DND-41 (cell line): ENCODE data around the gene ARL13B.

Experiments
- ATAC-seq: fragments of 200-7000 bp; cut with Tn5 transposase; 3 replicates; pipeline ENCODE4 v1.9.1; 2021; ENCODE audit warnings: low read depth; ENCODE audit not compliant: insufficient read depth
- DNase-seq: peaks from one replicate; pipeline ENCODE4 v3.0.0-alpha.2; 2020
- H2AFZ ChIP-seq: 2 replicates; pipeline ENCODE4 v1.6.0; 2012; ENCODE audit warnings: low read depth, low read length
- H3K27ac ChIP-seq: 2 replicates; pipeline ENCODE4 v1.5.1; 2012; ENCODE audit warnings: low read length, inconsistent platforms
- H3K27me3 ChIP-seq: fragments of 200-600 bp; sonication (generic); 2 replicates; pipeline ENCODE4 v1.6.0; 2012; ENCODE audit warnings: low read length, mild to moderate bottlenecking, inconsistent platforms; ENCODE audit not compliant: insufficient read depth, poor library complexity
- H3K36me3 ChIP-seq: 2 replicates; pipeline ENCODE4 v1.5.1; 2012; ENCODE audit warnings: low read length, inconsistent platforms; ENCODE audit not compliant: insufficient read depth
- H3K4me1 ChIP-seq: 2 replicates; pipeline ENCODE4 v1.5.1; 2012; ENCODE audit warnings: mild to moderate bottlenecking, low read length; ENCODE audit not compliant: insufficient read depth
- H3K4me2 ChIP-seq: 2 replicates; pipeline ENCODE4 v1.6.0; 2012; ENCODE audit warnings: mild to moderate bottlenecking, moderate library complexity, low read length, inconsistent platforms; ENCODE audit not compliant: insufficient read depth
- H3K4me3 ChIP-seq, 2 experiments: fragments of 200-600 bp in 1 of 2; shearing (Covaris generic) in 1 of 2; 2 replicates each; pipeline ENCODE4 v1.5.1; 2012 to 2016; ENCODE audit warnings: inconsistent platforms in 2 of 2, low read length in 2 of 2, mild to moderate bottlenecking in 2 of 2, low read depth in 1 of 2, moderate library complexity in 1 of 2
- H3K79me2 ChIP-seq: 2 replicates; pipeline ENCODE4 v1.6.0; 2012; ENCODE audit warnings: low read length, inconsistent platforms; ENCODE audit not compliant: insufficient read depth
- H3K9ac ChIP-seq: 2 replicates; pipeline ENCODE4 v1.6.0; 2012; ENCODE audit warnings: low read depth, mild to moderate bottlenecking, inconsistent platforms, low read length, moderate library complexity
- H3K9me3 ChIP-seq: 2 replicates; pipeline ENCODE4 v1.5.1; 2012; ENCODE audit warnings: low read length, moderate library complexity, mild to moderate bottlenecking, inconsistent platforms; ENCODE audit not compliant: insufficient read depth, severe bottlenecking
- H4K20me1 ChIP-seq: 2 replicates; pipeline ENCODE4 v1.6.0; 2012; ENCODE audit warnings: low read length; ENCODE audit not compliant: insufficient read depth
- CTCF ChIP-seq: IDR thresholded peaks from 2 replicates; pipeline ENCODE4 v1.5.1; 2012; ENCODE audit warnings: borderline replicate concordance, low read length, moderate library complexity, mild to moderate bottlenecking; ENCODE audit not compliant: poor library complexity, severe bottlenecking; ENCODE audit errors: extremely low read depth
- EZH2 ChIP-seq: IDR thresholded peaks from 3 replicates; pipeline ENCODE4 v1.6.1; 2012; ENCODE audit warnings: borderline replicate concordance, low read depth, mild to moderate bottlenecking, moderate library complexity, low read length, inconsistent platforms; ENCODE audit not compliant: severe bottlenecking

Gene ARL13B

GRCh38 chr3:93989241-93989640, 9.3 kb downstream of the ARL13B start:
- no peak overlapping the region for H3K4me2 ChIP-seq
- H3K27ac ChIP-seq: no peak overlapping the region
- H3K9me3 ChIP-seq: no peaks in the 10 kb centered on the region
- H3K79me2 ChIP-seq: peaks cover 33% of the 10 kb centered on the region
- no peaks in the 10 kb centered on the region for H3K36me3 ChIP-seq
- ATAC-seq (no peak), DNase-seq (no peak)
- H2AFZ ChIP-seq: no peak overlapping the region
- H4K20me1 ChIP-seq: peaks cover 8% of the 10 kb centered on the region; the same call in 1 of the 2 replicates
- H3K4me3 ChIP-seq: no peak overlapping the region
- H3K9ac ChIP-seq: no peak overlapping the region
- no peaks in the 10 kb centered on the region for H3K4me1 ChIP-seq
- TF ChIP-seq EZH2: no peak
- no peak for TF ChIP-seq CTCF
- H3K27me3 ChIP-seq: no peaks in the 10 kb centered on the region

- H3K27me3 ChIP-seq: no peaks in the 10 kb centered on the region
- TF ChIP-seq CTCF (no peak), EZH2 (no peak)
- no peak overlapping the region for H3K4me3 ChIP-seq
- H4K20me1 ChIP-seq: peaks cover 8% of the 10 kb centered on the region; the same call in 1 of the 2 replicates
- H3K27ac ChIP-seq: no peak overlapping the region
- ATAC-seq (no peak), DNase-seq (no peak)
- H3K79me2 ChIP-seq: peaks cover 20% of the 10 kb centered on the region
- no peaks in the 10 kb centered on the region for H3K4me1 ChIP-seq
- no peaks in the 10 kb centered on the region for H3K9me3 ChIP-seq
- no peak overlapping the region for H3K9ac ChIP-seq
- peaks cover 3% of the 10 kb centered on the region; the same call in 1 of the 2 replicates for H3K36me3 ChIP-seq
- H3K4me2 ChIP-seq: no peak overlapping the region
- no peak overlapping the region for H2AFZ ChIP-seq
Measured at GRCh38 chr3:93991631-93992030, 11.7 kb downstream of the ARL13B start.

- H3K4me1 ChIP-seq: no peaks in the 10 kb centered on the region
- no peaks in the 10 kb centered on the region for H3K27me3 ChIP-seq
- no peak overlapping the region for H3K4me2 ChIP-seq
- peaks cover 20% of the 10 kb centered on the region for H3K79me2 ChIP-seq
- H3K9ac ChIP-seq: no peak overlapping the region
- peaks cover 8% of the 10 kb centered on the region; the same call in 1 of the 2 replicates for H4K20me1 ChIP-seq
- H2AFZ ChIP-seq: no peak overlapping the region
- no peak overlapping the region for H3K27ac ChIP-seq
- H3K4me3 ChIP-seq: no peak overlapping the region
- no peaks in the 10 kb centered on the region for H3K9me3 ChIP-seq
- ATAC-seq: no peak
- peaks cover 6% of the 10 kb centered on the region; the same call in 1 of the 2 replicates for H3K36me3 ChIP-seq
- TF ChIP-seq EZH2: no peak
- no peak for TF ChIP-seq CTCF
- DNase-seq: no peak
Measured at GRCh38 chr3:93992207-93992606, 12.3 kb downstream of the ARL13B start.
